ENCODE results near the gene MYH7B. TPM values are rescaled to one million over a fixed set of nuclear protein-coding genes. Genes with fewer than 3 reads are reported as not detected.
A peak's percentile ranks its signal among the peaks of the same experiment; 100 is the strongest.

The MYH7B gene
- total RNA-seq, 2 donors from 2014 or later, result 0.70 TPM; not detected in 1

- no peaks in the 10 kb centered on the region for H3K36me3 Mint-ChIP-seq
- no peaks in the 10 kb centered on the region for H3K9me3 Mint-ChIP-seq
- no peak for ATAC-seq
- H3K27ac Mint-ChIP-seq, result no peak overlapping the region
- no peak for DNase-seq (ENCODE audit: low spot score in 2 of 2)
Observed at GRCh38 chr20:35003211-35004031, 47.8 kb downstream of the MYH7B start.

- no peak for ATAC-seq
- peak overlapping the region; percentile 27 to 73 for H3K27ac Mint-ChIP-seq
Observed at GRCh38 chr20:35004051-35004725, 48.5 kb downstream of the MYH7B start.

GRCh38 chr20:35004749-35005462 is 49.2 kb downstream of the MYH7B start:
- no peaks in the 10 kb centered on the region for H3K9me3 Mint-ChIP-seq
- H3K36me3 Mint-ChIP-seq, result peaks cover 0 to 7% of the 10 kb centered on the region in 2 donors
- ATAC-seq, result no peak
- peak overlapping the region; percentile 27 to 73 for H3K27ac Mint-ChIP-seq
- no peak for DNase-seq (ENCODE audit: low spot score in 2 of 2)

More at GRCh38 chr20:35004051-35004725, 48.5 kb downstream of the MYH7B start:
- H3K36me3 Mint-ChIP-seq, result peaks cover 0 to 7% of the 10 kb centered on the region in 2 donors
- no peak for DNase-seq (ENCODE audit: low spot score in 2 of 2)
- H3K9me3 Mint-ChIP-seq, result no peaks in the 10 kb centered on the region

Other genes with a start within 250 kb of the MYH7B start
- gene NCOA6, start 130.2 kb upstream of the MYH7B start, total RNA-seq, result 10 to 100 TPM; 20.4 to 24.1 TPM
- 10 to 100 TPM; 15.8 to 22.4 TPM for gene GGT7, start 83.0 kb upstream of the MYH7B start, total RNA-seq
- gene ACSS2, start 79.3 kb upstream of the MYH7B start, total RNA-seq, result 10 to 100 TPM; 36.0 to 71.7 TPM
- 10 to 100 TPM; 59.7 to 74.2 TPM for gene GSS, start 62 bp upstream of the MYH7B start, total RNA-seq
- 10 to 100 TPM; 44.6 to 51.3 TPM for gene TRPC4AP, start 136.9 kb downstream of the MYH7B start, total RNA-seq
- 10 to 100 TPM; 12.2 to 17.1 TPM for gene EDEM2, start 191.5 kb downstream of the MYH7B start, total RNA-seq
- 1 to 10 TPM; 2.3 to 3.1 TPM for gene PROCR, start 216.2 kb downstream of the MYH7B start, total RNA-seq

All from activated naive CD4-positive, alpha-beta T cell treated with anti-CD3 and anti-CD28 coated beads, Interleukin-2, amount 50 U/mL, for 72 hours (primary cell).